ENCODE results near the gene LARP4B.

GRCh38 chr10:794382-794956 lies 137.0 kb downstream of the LARP4B start:
- TF ChIP-seq CTCF (IDR thresholded peaks at IDR 0.05; ENCODE audit: extremely low read depth in 1 of 2, insufficient read depth in 1 of 2, low read depth in 1 of 2, low read length in 2 of 2) (no peak), POLR2A (IDR thresholded peaks at IDR 0.05; ENCODE audit: low read depth, low read length) (no peak), EZH2 (IDR thresholded peaks at IDR 0.05; ENCODE audit: borderline replicate concordance, low read depth, low read length, severe bottlenecking) (no peak)

All from endothelial cell of umbilical vein (primary cell).